Endometrial microvascular endothelial cells (primary cell): Measurements from ENCODE around the gene PCDHB9. TPM values are rescaled to one million over a fixed set of nuclear protein-coding genes. Genes with fewer than 3 reads are reported as not detected.
"Not testable (repeated sequence)": the region's sequence is repeated elsewhere in the genome, so short reads cannot be mapped to it uniquely, and the experiment has no call there.

Experiments used
- in situ Hi-C: cut with HindIII; loops from 2 replicates; pipeline ENCODE4 v1.10.0; 2017; ENCODE audit warnings: low sequenced_read_pairs, low pct_unique_long_range_greater_than_20kb; ENCODE audit errors: inconsistent ontology term
- total RNA-seq: library from RNA; depleted of rRNA; stranded (reverse); fragments of >200 nt; gene quantifications from one replicate; pipeline ENCODE4 v1.2.3, GENCODE V29; 2015; ENCODE audit errors: inconsistent ontology term

The PCDHB9 gene
- not detected for total RNA-seq

- in situ Hi-C loops: no loop called here
Observed at GRCh38 chr5:141186897-141187512, at the start of gene PCDHB9. Gene PCDHB9 (plus strand): TSS chr5:141187161. CDS start chr5:141187319, 158 bp downstream.

GRCh38 chr5:141137346-141137745 lies 49.6 kb upstream of the PCDHB9 start:
- in situ Hi-C loops: not testable (repeated sequence)

- in situ Hi-C loops: no loop called here
Observed at GRCh38 chr5:141149812-141150211, 37.1 kb upstream of the PCDHB9 start, which contains the start of gene PCDHB6. Gene PCDHB6 (plus strand): TSS chr5:141150057. CDS start chr5:141150258, 201 bp downstream.

- in situ Hi-C loops: no loop called here
Observed at GRCh38 chr5:141150224-141150992, 36.6 kb upstream of the PCDHB9 start.

- in situ Hi-C loops: no loop called here
Observed at GRCh38 chr5:141150993-141151325, 36.0 kb upstream of the PCDHB9 start.

- in situ Hi-C loops: not testable (repeated sequence)
Observed at GRCh38 chr5:141151632-141152031, 35.3 kb upstream of the PCDHB9 start.

GRCh38 chr5:141152096-141152495 lies 34.9 kb upstream of the PCDHB9 start:
- in situ Hi-C loops: not testable (repeated sequence)

- in situ Hi-C loops: no loop called here
Observed at GRCh38 chr5:141155540-141156374, 31.2 kb upstream of the PCDHB9 start.

- in situ Hi-C loops: not testable (repeated sequence)
Observed at GRCh38 chr5:141157356-141157755, 29.6 kb upstream of the PCDHB9 start.

- in situ Hi-C loops: not testable (repeated sequence)
Observed at GRCh38 chr5:141157901-141158300, 29.1 kb upstream of the PCDHB9 start.

GRCh38 chr5:141172381-141173204 lies 14.4 kb upstream of the PCDHB9 start, which contains the start of gene PCDHB7:
Gene PCDHB7 (plus strand): TSS chr5:141172644. CDS start chr5:141172836, 192 bp downstream.
- in situ Hi-C loops: no loop called here

GRCh38 chr5:141174291-141175104 lies 12.5 kb upstream of the PCDHB9 start:
- in situ Hi-C loops: not testable (repeated sequence)

- in situ Hi-C loops: no loop called here
Observed at GRCh38 chr5:141175933-141176332, 11.0 kb upstream of the PCDHB9 start.

GRCh38 chr5:141177577-141178191 lies 9.3 kb upstream of the PCDHB9 start, which contains the start of gene PCDHB8:
Gene PCDHB8 (plus strand): TSS chr5:141177790. CDS start chr5:141178035, 245 bp downstream.
- in situ Hi-C loops: not testable (repeated sequence)

GRCh38 chr5:141179371-141179770 lies 7.6 kb upstream of the PCDHB9 start:
- in situ Hi-C loops: not testable (repeated sequence)

- in situ Hi-C loops: not testable (repeated sequence)
Observed at GRCh38 chr5:141179876-141180275, 7.1 kb upstream of the PCDHB9 start.

GRCh38 chr5:141180313-141180712 lies 6.6 kb upstream of the PCDHB9 start:
- in situ Hi-C loops: no loop called here
